ENCODE results near the gene NR3C2.

DNA sequence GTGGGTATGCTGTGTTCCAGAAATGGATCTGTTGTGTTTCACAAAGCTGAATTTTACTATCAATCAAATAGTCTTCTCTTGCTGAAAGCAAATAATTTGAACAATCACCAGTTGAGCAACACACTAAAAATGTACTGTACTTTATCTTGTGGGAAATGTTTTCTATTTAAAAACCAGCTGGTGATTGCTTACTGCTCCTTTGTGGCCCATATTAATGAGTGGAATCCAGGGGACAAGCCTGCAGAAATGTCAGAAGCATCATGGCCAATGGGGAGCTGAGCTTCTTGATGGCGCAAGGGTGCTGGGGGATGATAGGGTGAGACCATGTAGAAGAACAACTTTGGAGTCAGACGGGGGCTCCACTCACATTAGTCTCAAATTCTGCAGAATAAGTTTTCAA is 364.2 kb downstream of the NR3C2 start:
- TF ChIP-seq CTCF (IDR thresholded peaks at IDR 0.05; ENCODE audit: low read length): no peak
- no peak for TF ChIP-seq EZH2 (IDR thresholded peaks at IDR 0.05; ENCODE audit: borderline replicate concordance, low read length)

Measured in OCI-LY1 (cell line).